Measurements from ENCODE around the gene RAB8A.

DNA sequence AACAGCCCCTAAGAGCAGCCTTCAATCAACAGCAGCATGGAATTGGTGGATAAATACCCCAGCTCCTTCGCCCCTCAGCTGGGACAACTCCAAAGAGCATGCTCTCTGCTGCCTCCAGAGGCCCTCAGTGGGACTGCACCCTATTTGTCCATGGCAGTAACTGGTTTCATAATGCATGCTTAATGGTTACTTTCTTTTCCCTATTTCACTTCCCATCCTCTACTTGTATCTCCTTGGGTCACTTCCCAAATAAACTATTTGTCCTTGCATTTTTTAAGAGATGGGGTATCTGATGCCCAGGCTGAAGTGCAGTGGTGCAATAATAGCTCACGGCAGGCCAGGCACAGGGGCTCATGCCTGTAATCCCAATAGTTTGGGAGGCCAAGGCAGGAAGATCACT is 48.9 kb upstream of the RAB8A start:
- TF ChIP-seq CTCF (IDR thresholded peaks at IDR 0.05; ENCODE audit: low read depth, low read length, missing input control) (peak; percentile 83), YY1 (IDR thresholded peaks at IDR 0.05) (no peak), TAF1 (conservative IDR thresholded peaks at IDR 0.05) (no peak), GABPA (IDR thresholded peaks at IDR 0.05 in 1 of 2, conservative IDR thresholded peaks at IDR 0.05 in 1 of 2) (no peak), SP1 (IDR thresholded peaks at IDR 0.05) (no peak), MAX (IDR thresholded peaks at IDR 0.05) (no peak), RAD21 (IDR thresholded peaks at IDR 0.05) (peak; percentile 47 to 71)
- TF ChIP-seq, protein P1, sequence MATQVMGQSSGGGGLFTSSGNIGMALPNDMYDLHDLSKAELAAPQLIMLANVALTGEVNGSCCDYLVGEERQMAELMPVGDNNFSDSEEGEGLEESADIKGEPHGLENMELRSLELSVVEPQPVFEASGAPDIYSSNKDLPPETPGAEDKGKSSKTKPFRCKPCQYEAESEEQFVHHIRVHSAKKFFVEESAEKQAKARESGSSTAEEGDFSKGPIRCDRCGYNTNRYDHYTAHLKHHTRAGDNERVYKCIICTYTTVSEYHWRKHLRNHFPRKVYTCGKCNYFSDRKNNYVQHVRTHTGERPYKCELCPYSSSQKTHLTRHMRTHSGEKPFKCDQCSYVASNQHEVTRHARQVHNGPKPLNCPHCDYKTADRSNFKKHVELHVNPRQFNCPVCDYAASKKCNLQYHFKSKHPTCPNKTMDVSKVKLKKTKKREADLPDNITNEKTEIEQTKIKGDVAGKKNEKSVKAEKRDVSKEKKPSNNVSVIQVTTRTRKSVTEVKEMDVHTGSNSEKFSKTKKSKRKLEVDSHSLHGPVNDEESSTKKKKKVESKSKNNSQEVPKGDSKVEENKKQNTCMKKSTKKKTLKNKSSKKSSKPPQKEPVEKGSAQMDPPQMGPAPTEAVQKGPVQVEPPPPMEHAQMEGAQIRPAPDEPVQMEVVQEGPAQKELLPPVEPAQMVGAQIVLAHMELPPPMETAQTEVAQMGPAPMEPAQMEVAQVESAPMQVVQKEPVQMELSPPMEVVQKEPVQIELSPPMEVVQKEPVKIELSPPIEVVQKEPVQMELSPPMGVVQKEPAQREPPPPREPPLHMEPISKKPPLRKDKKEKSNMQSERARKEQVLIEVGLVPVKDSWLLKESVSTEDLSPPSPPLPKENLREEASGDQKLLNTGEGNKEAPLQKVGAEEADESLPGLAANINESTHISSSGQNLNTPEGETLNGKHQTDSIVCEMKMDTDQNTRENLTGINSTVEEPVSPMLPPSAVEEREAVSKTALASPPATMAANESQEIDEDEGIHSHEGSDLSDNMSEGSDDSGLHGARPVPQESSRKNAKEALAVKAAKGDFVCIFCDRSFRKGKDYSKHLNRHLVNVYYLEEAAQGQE (IDR thresholded peaks at IDR 0.05) = no peak
